CD4-positive, CD25-positive, alpha-beta regulatory T cell (primary cell): Measurements from ENCODE around the gene CPNE9. TPM values are rescaled to one million over a fixed set of nuclear protein-coding genes. Genes with fewer than 3 reads are reported as not detected.

ENCODE experiments used
- ATAC-seq, 2 donors: fragments of 150-1000 bp; cut with Tn5 transposase; one replicate each; pipeline ENCODE4 v1.10.0; 2021; ENCODE audit warnings: low read depth in 2 of 2, moderate number of reproducible peaks in 2 of 2, moderate library complexity in 1 of 2
- DNase-seq, 3 donors: peaks; one replicate each; pipeline versions ENCODE4 v3.0.0 to v3.0.0-alpha.2; 2012 to 2022; ENCODE audit warnings: mixed read lengths in 1 of 3
- H3K27ac ChIP-seq: one replicate; pipeline ENCODE4 v1.7.0; 2013; ENCODE audit warnings: mild to moderate bottlenecking, low read length; ENCODE audit not compliant: insufficient read depth, poor library complexity, severe bottlenecking
- H3K27me3 ChIP-seq: one replicate; pipeline ENCODE4 v1.7.0; 2013; ENCODE audit warnings: low read length; ENCODE audit not compliant: control insufficient read depth, insufficient read depth
- H3K36me3 ChIP-seq: one replicate; pipeline ENCODE4 v1.7.0; 2013; ENCODE audit warnings: mild to moderate bottlenecking, low read length, moderate library complexity; ENCODE audit not compliant: control insufficient read depth, insufficient read depth
- H3K4me1 ChIP-seq: 2 replicates; pipeline ENCODE4 v1.7.0; 2013; ENCODE audit warnings: mild to moderate bottlenecking, low read length; ENCODE audit not compliant: insufficient read depth, control insufficient read depth, poor library complexity, severe bottlenecking
- H3K4me3 ChIP-seq: one replicate; pipeline ENCODE4 v1.7.0; 2013; ENCODE audit warnings: low read depth, mild to moderate bottlenecking, low read length, moderate library complexity
- H3K9me3 ChIP-seq, 2 experiments: 1 replicate in 1 of 2; 2 replicates in 1 of 2; pipeline ENCODE4 v1.7.0; 2013; ENCODE audit warnings: low read length in 2 of 2, mild to moderate bottlenecking in 1 of 2, moderate library complexity in 1 of 2; ENCODE audit not compliant: control insufficient read depth in 2 of 2
- H3K27ac Mint-ChIP-seq, 3 donors: one replicate each; pipeline ENCODE4 v1.8.0; 2020 to 2022; ENCODE audit warnings: mild to moderate bottlenecking in 3 of 3, mixed read lengths in 3 of 3, moderate library complexity in 2 of 3
- H3K27me3 Mint-ChIP-seq: one replicate; pipeline ENCODE4 v1.8.0; 2022; ENCODE audit warnings: mild to moderate bottlenecking, mixed read lengths
- H3K36me3 Mint-ChIP-seq: one replicate; pipeline ENCODE4 v1.8.0; 2020; ENCODE audit warnings: mixed read lengths
- H3K4me1 Mint-ChIP-seq, 4 donors: one replicate each; pipeline ENCODE4 v1.8.0; 2020 to 2022; ENCODE audit warnings: mixed read lengths in 4 of 4, mild to moderate bottlenecking in 1 of 4
- H3K4me3 Mint-ChIP-seq, 4 donors: one replicate each; pipeline ENCODE4 v1.8.0; 2020 to 2022; ENCODE audit warnings: mild to moderate bottlenecking in 4 of 4, mixed read lengths in 4 of 4, moderate library complexity in 3 of 4
- H3K9me3 Mint-ChIP-seq, 7 donors: one replicate each; pipeline ENCODE4 v1.8.0; 2020 to 2022; ENCODE audit warnings: mixed read lengths in 7 of 7, mild to moderate bottlenecking in 3 of 7, moderate library complexity in 2 of 7
- polyA plus RNA-seq, 4 donors: library from polyadenylated mRNA; unstranded; fragments of 300-500 nt; fragmentation: Illumina TruSeq; gene quantifications; one replicate each; pipeline ENCODE4 v1.2.3, GENCODE V29; 2021
- total RNA-seq: library from RNA; stranded (reverse); gene quantifications from one replicate; pipeline ENCODE4 v1.2.3, GENCODE V29; 2022

The CPNE9 gene
- total and polyA plus RNA-seq, 5 donors from 2014 or later = not detected

DNA sequence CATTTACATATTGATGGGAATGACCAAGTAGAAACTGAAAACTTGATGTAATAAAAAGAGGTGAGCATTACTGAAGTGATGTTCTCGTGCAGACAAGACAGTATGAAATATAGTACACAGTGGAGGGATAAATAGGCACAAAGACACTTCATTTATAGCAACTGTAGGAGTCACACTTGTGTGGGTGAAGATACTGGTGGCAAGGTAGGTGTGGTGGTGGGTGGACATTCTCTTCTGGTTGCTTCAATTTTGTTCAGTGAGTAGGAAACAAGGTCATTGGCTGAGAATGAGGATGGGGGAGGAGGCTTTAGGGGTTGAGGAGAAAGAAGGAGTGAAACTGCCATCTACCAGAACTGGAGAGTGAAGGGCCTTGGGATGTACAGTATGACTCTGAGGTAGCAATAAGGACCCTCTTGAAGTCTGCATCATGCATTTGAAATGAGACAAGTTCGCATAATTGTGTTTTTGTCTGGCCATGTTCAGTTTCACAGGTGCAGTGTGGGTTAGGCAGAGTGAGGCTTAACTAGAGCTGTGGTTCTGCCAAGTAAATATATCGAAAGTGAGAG lies 6.6 kb downstream of the CPNE9 start:
- no peak overlapping the region for H3K27ac Mint-ChIP-seq
- no peak overlapping the region for H3K27ac ChIP-seq
- H3K27me3 ChIP-seq = no peaks in the 10 kb centered on the region
- H3K4me3 ChIP-seq = no peak overlapping the region
- no peak overlapping the region for H3K4me3 Mint-ChIP-seq
- no peaks in the 10 kb centered on the region for H3K36me3 ChIP-seq
- no peaks in the 10 kb centered on the region for H3K4me1 ChIP-seq
- H3K9me3 ChIP-seq = no peaks in the 10 kb centered on the region
- peaks cover 0 to 5% (median 0%) of the 10 kb centered on the region in 7 donors for H3K9me3 Mint-ChIP-seq
- H3K4me1 Mint-ChIP-seq = peaks cover 0 to 6% (median 3%) of the 10 kb centered on the region in 4 donors
- ATAC-seq = no peak
- no peak for DNase-seq
- peaks cover 11% of the 10 kb centered on the region for H3K27me3 Mint-ChIP-seq
- peaks cover 6% of the 10 kb centered on the region for H3K36me3 Mint-ChIP-seq

GRCh38 chr3:9712415-9712814 lies 8.8 kb downstream of the CPNE9 start:
- H3K36me3 Mint-ChIP-seq = no peaks in the 10 kb centered on the region
- H3K9me3 ChIP-seq = no peaks in the 10 kb centered on the region
- H3K4me3 ChIP-seq = no peak overlapping the region
- DNase-seq (no peak), ATAC-seq (no peak)
- no peaks in the 10 kb centered on the region for H3K36me3 ChIP-seq
- H3K9me3 Mint-ChIP-seq = peaks cover 0 to 5% (median 0%) of the 10 kb centered on the region in 7 donors
- no peaks in the 10 kb centered on the region for H3K4me1 ChIP-seq
- peaks cover 0 to 6% (median 3%) of the 10 kb centered on the region in 4 donors for H3K4me1 Mint-ChIP-seq
- no peak overlapping the region for H3K27ac Mint-ChIP-seq
- no peak overlapping the region for H3K4me3 Mint-ChIP-seq
- H3K27me3 ChIP-seq = no peaks in the 10 kb centered on the region
- no peak overlapping the region for H3K27ac ChIP-seq
- H3K27me3 Mint-ChIP-seq = no peaks in the 10 kb centered on the region

- Mint-ChIP-seq H3K4me1 (peaks cover 0 to 11% (median 6%) of the 10 kb centered on the region in 4 donors), H3K4me3 (no peak overlapping the region), H3K9me3 (peaks cover 0 to under 1% (median 0%) of the 10 kb centered on the region in 7 donors), H3K27ac (no peak overlapping the region), H3K36me3 (no peaks in the 10 kb centered on the region), H3K27me3 (no peaks in the 10 kb centered on the region)
- DNase-seq = no peak
- ATAC-seq = no peak
- Histone ChIP-seq H3K9me3 (no peaks in the 10 kb centered on the region), H3K27me3 (no peaks in the 10 kb centered on the region), H3K4me3 (no peak overlapping the region), H3K36me3 (no peaks in the 10 kb centered on the region), H3K27ac (no peak overlapping the region), H3K4me1 (peaks cover 3% of the 10 kb centered on the region)
These were observed 9.5 kb downstream of the CPNE9 start for GRCh38 chr3:9713142-9713541.

GRCh38 chr3:9715136-9715535 lies 11.5 kb downstream of the CPNE9 start:
- no peaks in the 10 kb centered on the region for H3K9me3 ChIP-seq
- peaks cover 6% of the 10 kb centered on the region for H3K4me1 ChIP-seq
- Mint-ChIP-seq H3K36me3 (no peaks in the 10 kb centered on the region), H3K4me1 (peaks cover 0 to 15% (median 7%) of the 10 kb centered on the region in 4 donors), H3K27ac (no peak overlapping the region), H3K9me3 (no peaks in the 10 kb centered on the region), H3K27me3 (no peaks in the 10 kb centered on the region), H3K4me3 (no peak overlapping the region)
- no peak for DNase-seq
- H3K36me3 ChIP-seq = no peaks in the 10 kb centered on the region
- ATAC-seq = no peak
- H3K4me3 ChIP-seq = no peak overlapping the region
- no peak overlapping the region for H3K27ac ChIP-seq
- H3K27me3 ChIP-seq = peaks cover 2% of the 10 kb centered on the region

GRCh38 chr3:9715764-9716437 lies 12.3 kb downstream of the CPNE9 start:
- H3K4me3 ChIP-seq = no peak overlapping the region
- Mint-ChIP-seq H3K27me3 (no peaks in the 10 kb centered on the region), H3K4me1 (peaks cover 0 to 15% (median 7%) of the 10 kb centered on the region in 4 donors), H3K9me3 (no peaks in the 10 kb centered on the region), H3K36me3 (no peaks in the 10 kb centered on the region), H3K4me3 (no peak overlapping the region), H3K27ac (no peak overlapping the region)
- peak in 2 of 3 donors; percentile 18 to 26 for DNase-seq
- H3K27ac ChIP-seq = no peak overlapping the region
- H3K4me1 ChIP-seq = peaks cover 6% of the 10 kb centered on the region
- no peaks in the 10 kb centered on the region for H3K9me3 ChIP-seq
- no peaks in the 10 kb centered on the region for H3K36me3 ChIP-seq
- H3K27me3 ChIP-seq = peaks cover 4% of the 10 kb centered on the region
- peak; percentile 53 to 74 for ATAC-seq

DNA sequence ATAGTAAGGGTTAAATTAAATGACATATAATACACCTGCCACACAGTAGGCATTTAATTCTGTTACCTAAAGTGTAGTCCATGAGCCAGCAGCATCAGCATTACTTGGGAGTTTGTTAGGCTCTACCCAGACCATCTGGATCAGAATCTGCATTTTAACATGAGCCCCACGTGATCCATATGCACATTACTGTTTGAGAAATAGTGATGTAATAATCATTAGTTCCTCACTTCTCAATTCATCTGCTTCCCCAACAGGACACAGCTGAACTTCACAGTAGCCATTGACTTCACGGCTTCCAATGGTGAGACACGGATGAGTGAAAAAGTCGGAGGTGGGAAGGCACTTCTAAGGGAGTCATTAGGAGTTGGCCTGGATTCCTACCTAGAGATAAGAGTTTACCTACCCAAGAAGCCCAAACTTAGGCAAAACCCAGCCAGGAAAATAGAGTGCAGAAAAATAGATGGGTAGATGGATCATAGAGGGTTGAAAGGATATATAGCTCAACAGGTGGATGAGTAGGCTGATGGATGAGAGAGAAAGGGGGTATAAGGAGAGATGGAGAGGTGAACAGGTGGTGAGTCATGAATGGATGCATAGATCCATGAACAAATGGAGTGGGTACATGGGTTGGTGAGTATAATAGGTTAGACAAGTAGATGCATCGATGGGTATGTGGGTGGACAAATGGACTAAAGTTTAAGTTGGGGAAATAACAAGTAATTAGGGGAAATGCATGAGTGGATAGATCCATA lies 13.3 kb downstream of the CPNE9 start:
- no peaks in the 10 kb centered on the region for H3K9me3 ChIP-seq
- Mint-ChIP-seq H3K4me1 (peaks cover 0 to 15% (median 7%) of the 10 kb centered on the region in 4 donors), H3K36me3 (no peaks in the 10 kb centered on the region), H3K9me3 (no peaks in the 10 kb centered on the region), H3K27me3 (no peaks in the 10 kb centered on the region), H3K4me3 (no peak overlapping the region), H3K27ac (peak overlapping the region in 1 of 3 donors; percentile 1)
- ATAC-seq (no peak), DNase-seq (no peak)
- H3K36me3 ChIP-seq = no peaks in the 10 kb centered on the region
- peaks cover 4% of the 10 kb centered on the region for H3K27me3 ChIP-seq
- peaks cover 6% of the 10 kb centered on the region for H3K4me1 ChIP-seq
- no peak overlapping the region for H3K4me3 ChIP-seq
- H3K27ac ChIP-seq = no peak overlapping the region

GRCh38 chr3:9717563-9717962 lies 13.9 kb downstream of the CPNE9 start:
- peaks cover 6% of the 10 kb centered on the region for H3K4me1 ChIP-seq
- no peak for ATAC-seq

More at GRCh38 chr3:9717563-9717962, 13.9 kb downstream of the CPNE9 start:
- peaks cover 4% of the 10 kb centered on the region for H3K27me3 ChIP-seq
- no peak for DNase-seq
- Mint-ChIP-seq H3K4me1 (peaks cover 0 to 15% (median 7%) of the 10 kb centered on the region in 4 donors), H3K27ac (peak overlapping the region in 1 of 3 donors; percentile 1), H3K4me3 (no peak overlapping the region), H3K27me3 (no peaks in the 10 kb centered on the region), H3K9me3 (no peaks in the 10 kb centered on the region), H3K36me3 (no peaks in the 10 kb centered on the region)
- H3K4me3 ChIP-seq = no peak overlapping the region
- no peaks in the 10 kb centered on the region for H3K36me3 ChIP-seq
- no peaks in the 10 kb centered on the region for H3K9me3 ChIP-seq
- no peak overlapping the region for H3K27ac ChIP-seq
